Medulla oblongata (tissue), 1 donor: ENCODE data around the gene DNM2.
"Not testable (repeated sequence)": the region's sequence is repeated elsewhere in the genome, so short reads cannot be mapped to it uniquely, and the experiment has no call there.

Experiments used
- DNase-seq: peaks from one replicate; pipeline ENCODE4 v3.0.0-alpha.2; 2015; ENCODE audit errors: extremely low spot score

The DNM2 gene

DNA sequence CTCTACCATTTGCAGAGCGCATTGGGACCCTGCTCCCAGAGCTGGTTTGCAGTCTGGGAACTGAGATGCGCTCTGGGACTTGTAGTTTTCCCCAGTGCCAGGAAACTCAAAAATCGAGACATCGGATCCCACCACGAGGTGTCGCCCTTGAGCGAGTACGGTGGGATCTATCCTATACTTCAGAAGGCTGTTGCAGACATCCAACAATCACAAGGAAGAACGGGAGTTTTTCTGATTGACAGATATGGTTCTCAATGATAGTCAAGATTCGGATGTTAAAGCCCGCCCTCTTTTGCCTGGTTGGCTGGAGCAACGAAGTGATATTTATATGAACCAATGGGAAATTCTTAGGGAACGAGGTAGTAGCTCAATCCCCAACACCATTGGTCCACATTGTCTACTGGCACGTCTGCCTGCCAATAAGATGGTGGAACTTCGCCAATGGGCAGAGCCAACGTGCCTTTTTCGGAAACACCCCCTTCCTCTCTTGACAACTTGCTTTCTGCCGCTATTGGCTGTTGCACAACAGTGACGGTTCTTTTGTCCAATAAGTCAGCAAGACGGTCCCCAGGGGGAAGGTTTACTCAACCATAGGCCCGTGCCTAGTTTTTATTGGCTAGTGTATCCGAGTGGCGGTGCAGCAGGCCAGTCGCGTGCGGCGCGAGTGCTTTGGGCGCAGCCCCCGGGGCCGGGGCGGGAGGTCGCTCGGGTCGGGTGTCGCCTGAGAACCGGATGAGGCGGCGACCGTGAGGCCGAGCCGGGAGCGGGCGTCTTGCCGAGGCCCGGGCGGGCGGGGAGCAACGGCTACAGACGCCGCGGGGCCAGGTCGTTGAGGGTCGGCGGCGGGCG lies at the start of gene DNM2:
TSS of gene DNM2 (plus strand) at position 724 of the 849 bp plus-strand sequence. CDS start 164 bp downstream, outside the sequence.
- DNase-seq = peak; percentile 100

DNA sequence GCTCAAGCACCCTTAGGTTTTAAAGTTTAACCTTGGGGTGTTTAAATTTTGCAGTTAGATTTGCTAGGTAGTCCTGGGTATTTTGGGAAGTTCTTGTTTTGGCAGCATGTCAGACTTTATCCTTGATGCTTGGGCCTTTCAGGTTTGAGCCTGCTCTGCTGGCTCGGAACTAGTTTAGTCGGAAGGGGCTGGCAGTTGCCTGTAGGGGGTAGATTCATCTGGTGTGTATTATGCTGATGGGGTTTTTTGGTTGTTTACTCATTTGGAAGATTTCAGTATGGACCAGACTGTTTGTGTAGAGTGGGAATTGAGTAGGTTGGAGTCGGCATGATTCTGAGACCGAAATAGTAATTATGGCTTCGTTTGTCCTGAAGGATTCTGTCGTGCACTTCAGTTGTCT lies 48.6 kb upstream of the DNM2 start:
- DNase-seq = no peak

- DNase-seq = no peak
These were observed 47.7 kb upstream of the DNM2 start for GRCh38 chr19:10670182-10670581.

DNA sequence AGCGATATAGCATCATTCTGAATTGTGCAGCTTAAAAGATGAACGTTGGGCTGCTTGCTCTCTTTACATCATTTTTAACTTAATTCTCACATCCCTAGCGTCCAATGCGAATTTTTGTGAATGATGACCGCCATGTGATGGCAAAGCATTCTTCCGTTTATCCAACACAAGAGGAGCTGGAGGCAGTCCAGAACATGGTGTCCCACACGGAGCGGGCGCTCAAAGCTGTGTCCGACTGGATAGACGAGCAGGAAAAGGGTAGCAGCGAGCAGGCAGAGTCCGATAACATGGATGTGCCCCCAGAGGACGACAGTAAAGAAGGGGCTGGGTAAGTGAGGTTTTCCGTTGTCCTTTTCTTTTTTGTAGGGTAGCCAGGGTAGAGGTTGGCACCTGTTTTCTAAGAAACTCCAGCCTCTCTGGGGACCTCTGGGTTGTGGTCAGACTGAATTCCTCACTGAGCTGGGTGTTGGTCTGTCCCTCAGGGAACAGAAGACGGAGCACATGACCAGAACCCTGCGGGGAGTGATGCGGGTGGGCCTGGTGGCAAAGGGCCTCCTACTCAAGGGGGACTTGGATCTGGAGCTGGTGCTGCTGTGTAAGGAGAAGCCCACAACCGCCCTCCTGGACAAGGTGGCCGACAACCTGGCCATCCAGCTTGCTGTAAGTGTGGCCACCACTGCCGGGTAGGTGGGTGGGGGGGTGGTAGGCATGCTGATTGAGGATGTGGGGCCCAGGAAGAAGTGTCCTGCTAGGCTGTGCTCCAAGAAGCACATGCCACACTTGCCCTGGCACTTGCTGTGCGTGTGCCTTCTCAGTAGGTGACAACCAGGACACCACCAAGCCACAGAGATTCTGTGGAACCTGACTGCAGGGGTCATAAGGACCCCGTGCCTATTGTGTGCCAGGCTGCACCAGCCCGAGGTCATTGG lies 46.7 kb upstream of the DNM2 start:
- no peak for DNase-seq

GRCh38 chr19:10671922-10672321 lies 46.0 kb upstream of the DNM2 start:
- not testable (repeated sequence) for DNase-seq

- not testable (repeated sequence) for DNase-seq
These were observed 42.7 kb upstream of the DNM2 start for GRCh38 chr19:10675214-10675613.

DNA sequence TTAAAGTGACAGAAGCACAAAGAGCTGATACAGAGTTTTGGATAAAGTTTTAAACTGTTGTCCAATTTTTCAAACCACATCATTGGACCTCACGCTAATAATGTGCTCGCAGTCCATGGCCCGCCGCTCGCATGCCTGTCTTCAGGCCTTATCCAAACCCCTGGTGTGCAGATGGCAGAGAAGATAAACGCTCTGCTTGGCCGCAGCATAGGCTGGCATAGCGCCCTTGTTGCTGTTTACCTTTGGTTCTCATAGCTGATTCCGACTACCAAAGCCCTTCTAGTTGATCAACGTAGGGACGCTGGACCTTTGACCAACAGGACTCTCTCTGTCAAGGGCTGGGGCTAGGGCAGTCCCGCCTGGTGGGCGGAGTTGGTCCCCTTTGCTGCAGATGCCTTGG lies 40.1 kb upstream of the DNM2 start:
- DNase-seq = no peak

DNA sequence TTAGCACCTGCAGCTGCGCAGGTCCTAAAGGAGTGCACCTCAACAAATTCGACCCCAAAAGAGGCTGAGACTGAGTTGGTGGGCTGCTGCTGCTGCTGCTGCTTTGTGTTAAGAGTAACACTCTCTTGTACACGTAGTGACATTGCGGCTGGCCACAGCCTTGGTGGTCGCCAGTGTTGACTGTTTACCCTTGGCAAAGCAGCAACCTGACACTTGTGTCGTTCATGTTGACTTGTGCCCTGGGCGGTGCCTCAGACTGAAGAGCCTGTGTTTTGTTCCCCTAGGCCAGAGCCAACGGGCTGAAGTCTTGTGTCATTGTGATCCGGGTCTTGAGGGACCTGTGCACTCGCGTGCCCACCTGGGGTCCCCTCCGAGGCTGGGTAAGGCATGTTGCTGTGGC lies 39.1 kb upstream of the DNM2 start:
- no peak for DNase-seq

DNA sequence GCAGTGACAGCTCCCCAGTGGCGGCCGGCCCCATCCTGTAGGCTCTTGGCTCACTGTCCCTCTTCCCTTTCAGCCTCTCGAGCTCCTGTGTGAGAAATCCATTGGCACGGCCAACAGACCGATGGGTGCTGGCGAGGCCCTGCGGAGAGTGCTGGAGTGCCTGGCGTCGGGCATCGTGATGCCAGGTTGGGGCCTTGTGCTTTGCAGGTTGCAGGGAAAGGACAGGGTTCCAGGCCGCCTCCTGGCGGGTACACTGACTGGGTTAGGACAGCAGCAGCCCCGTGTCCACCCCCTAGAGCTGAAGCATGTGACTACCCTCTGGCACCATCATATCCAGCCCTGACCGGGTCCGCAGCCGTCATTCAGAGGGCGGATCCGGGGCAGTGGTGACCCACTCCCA lies 38.1 kb upstream of the DNM2 start:
- DNase-seq = no peak

DNA sequence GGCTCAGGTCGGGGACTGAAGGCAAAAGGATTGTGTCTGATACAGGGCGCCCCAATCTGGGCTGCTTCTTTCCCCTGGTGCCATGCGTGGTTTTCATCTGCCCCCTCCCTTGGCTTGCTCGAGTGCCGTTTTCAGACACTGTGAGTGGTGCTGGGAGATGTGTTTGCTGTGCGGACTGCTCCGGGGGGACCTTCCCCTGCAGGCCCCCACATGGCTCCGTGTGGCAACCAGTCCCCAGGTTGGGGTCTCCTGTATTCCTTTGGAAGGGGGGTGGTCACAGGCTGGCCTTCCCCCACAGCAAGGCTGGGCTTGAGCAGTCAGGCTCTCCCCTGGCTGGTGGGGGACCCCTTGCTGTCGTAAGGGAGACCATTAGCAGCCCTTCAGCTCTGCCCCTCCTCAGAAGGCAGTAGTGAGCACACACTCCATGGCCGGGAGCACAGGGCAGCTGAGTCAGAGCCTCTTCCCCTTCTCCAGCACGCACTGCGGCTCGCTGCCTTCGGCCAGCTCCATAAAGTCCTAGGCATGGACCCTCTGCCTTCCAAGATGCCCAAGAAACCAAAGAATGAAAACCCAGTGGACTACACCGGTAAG lies 37.2 kb upstream of the DNM2 start:
- DNase-seq = no peak

- DNase-seq = no peak
These were observed 36.2 kb upstream of the DNM2 start for GRCh38 chr19:10681658-10682057.

DNA sequence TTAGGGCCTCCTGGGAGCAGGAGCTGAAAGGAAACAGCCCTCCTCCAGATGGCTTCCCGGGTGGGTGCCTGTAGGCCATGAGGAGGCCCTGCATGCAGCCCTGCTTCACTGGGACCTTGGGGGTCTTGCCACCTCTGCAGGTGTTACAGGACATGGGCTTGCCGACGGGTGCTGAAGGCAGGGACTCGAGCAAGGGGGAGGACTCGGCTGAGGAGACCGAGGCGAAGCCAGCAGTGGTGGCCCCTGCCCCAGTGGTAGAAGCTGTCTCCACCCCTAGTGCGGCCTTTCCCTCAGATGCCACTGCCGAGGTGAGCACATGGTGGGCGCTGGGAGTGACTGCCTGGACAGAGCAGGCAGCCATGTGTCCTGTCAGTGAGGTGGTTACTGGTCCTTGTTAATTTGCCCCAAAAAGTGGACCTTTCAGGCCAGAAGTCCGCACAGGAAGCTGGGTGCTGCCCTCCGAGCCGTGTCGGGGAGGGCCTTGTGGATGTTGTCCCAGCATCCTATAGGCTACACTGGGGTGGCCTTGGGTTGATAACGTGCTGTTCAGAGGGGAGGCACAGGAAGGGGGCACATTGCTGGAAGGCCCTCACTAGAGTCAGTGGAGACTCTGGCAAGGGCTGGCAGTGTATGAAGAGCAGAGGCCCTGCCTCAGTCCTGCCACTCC lies 35.3 kb upstream of the DNM2 start:
- no peak for DNase-seq

GRCh38 chr19:10683064-10683426 lies 34.8 kb upstream of the DNM2 start:
- DNase-seq = no peak

- no peak for DNase-seq
These were observed 34.3 kb upstream of the DNM2 start for GRCh38 chr19:10683582-10683981.

DNA sequence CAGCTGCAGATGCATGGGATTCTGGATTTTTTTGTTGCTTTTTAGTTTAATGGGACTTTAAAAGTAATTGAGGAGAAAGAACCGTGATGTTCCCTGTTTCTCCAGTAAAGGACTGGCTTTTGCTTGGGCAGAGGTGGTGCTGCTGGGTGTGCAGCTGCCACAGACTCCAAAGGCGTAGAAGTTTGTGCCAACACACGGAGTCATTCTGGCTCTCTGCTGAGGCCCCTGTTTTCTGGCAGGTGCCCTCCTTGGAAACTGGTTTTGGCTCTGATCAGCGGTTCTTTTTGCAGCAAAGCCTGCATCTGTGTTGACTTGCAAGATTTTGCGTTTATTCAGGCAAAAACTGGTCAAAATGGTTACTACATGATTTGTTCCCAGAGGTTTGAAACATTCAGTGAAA lies 32.7 kb upstream of the DNM2 start:
- peak; percentile 75 for DNase-seq

- no peak for DNase-seq
These were observed 31.7 kb upstream of the DNM2 start for GRCh38 chr19:10686193-10686592.

GRCh38 chr19:10686661-10687517 lies 31.0 kb upstream of the DNM2 start:
- DNase-seq = peak; percentile 88

DNA sequence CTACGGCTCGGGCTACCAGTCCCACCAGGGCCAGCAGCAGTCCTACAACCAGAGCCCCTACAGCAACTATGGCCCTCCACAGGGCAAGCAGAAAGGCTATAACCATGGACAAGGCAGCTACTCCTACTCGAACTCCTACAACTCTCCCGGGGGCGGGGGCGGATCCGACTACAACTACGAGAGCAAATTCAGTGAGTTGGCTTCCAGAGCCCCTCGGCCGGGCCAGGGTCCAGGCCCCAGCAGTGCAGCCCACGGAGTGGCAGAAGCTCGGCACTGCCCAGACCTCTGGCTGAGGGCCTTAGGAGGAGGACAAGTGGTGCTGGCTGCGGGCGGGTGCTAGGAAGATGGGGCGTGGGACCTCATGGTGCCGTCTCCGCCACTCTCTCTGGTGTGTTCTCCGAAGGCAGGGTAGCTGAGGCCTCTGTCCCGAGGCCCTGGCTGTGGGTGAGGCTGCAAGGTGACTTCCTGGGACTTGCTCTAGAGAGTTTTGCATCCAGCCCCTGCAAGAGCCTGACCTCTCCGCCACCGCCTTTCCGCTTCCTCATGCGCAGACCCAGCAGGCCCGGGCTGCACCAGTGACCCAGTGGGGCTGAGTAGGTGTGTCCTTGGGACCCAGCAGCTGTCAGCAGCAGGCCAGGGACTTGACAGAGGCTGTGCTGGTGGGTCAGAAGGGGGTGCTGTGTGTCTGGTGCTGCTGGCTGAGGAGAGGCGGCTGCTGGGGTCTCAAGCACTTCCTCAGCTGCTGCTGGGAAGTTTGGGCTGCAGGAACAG lies 30.2 kb upstream of the DNM2 start:
- no peak for DNase-seq

- no peak for DNase-seq
These were observed 29.2 kb upstream of the DNM2 start for GRCh38 chr19:10688545-10689280.
